DND-41 (cell line): ENCODE results near the gene TTBK2.

ENCODE experiments used
- CTCF ChIP-seq: IDR thresholded peaks from 2 replicates; pipeline ENCODE4 v1.5.1; 2012; ENCODE audit warnings: borderline replicate concordance, low read length, moderate library complexity, mild to moderate bottlenecking; ENCODE audit not compliant: poor library complexity, severe bottlenecking; ENCODE audit errors: extremely low read depth
- EZH2 ChIP-seq: IDR thresholded peaks from 3 replicates; pipeline ENCODE4 v1.6.1; 2012; ENCODE audit warnings: borderline replicate concordance, low read depth, mild to moderate bottlenecking, moderate library complexity, low read length, inconsistent platforms; ENCODE audit not compliant: severe bottlenecking

- TF ChIP-seq CTCF (no peak), EZH2 (no peak)
Observed at GRCh38 chr15:42846647-42847046, 73.9 kb downstream of the TTBK2 start.
